GM12878 (cell line): ENCODE results near the gene AGAP1. TPM values are rescaled to one million over a fixed set of nuclear protein-coding genes. Genes with fewer than 3 reads are reported as not detected.

Experiments used
- ATAC-seq: fragments of 200-7000 bp; cut with Tn5 transposase; 3 replicates; pipeline ENCODE4 v1.9.1; 2020; ENCODE audit warnings: mild to moderate bottlenecking, moderate library complexity
- BruUV-seq: library from RNA; stranded (reverse); fragments of 400-500 nt; replicated peaks from 2 replicates; lab custom pipeline; 2021; lab: Mats Ljungman, UMichigan
- CTCF ChIA-PET: fragments of 300-600 bp; sonication (Branson Sonifier 250); formaldehyde crosslinking; extraction: SDS; loops from one replicate; lab custom pipeline; 2021; ENCODE audit warnings: inconsistent platforms; lab: Yijun Ruan, JAX
- POLR2A ChIA-PET: fragments of 350-600 bp; formaldehyde crosslinking; extraction: SDS; loops from one replicate; lab custom pipeline; 2021; ENCODE audit warnings: inconsistent platforms; lab: Charles Lee
- RAD21 ChIA-PET: fragments of 300-600 bp; sonication (Branson Sonifier 250); formaldehyde crosslinking; loops from one replicate; lab custom pipeline; 2023; ENCODE audit warnings: antibody characterized with exemption; ENCODE audit not compliant: unreplicated experiment; lab: Charles Lee
- SMC1A ChIA-PET: fragments of 300-600 bp; sonication (Branson Sonifier 250); formaldehyde crosslinking; loops from one replicate; lab custom pipeline; 2023; ENCODE audit not compliant: unreplicated experiment, uncharacterized antibody; lab: Charles Lee
- DNase-seq: peaks from one replicate; pipeline ENCODE4 v3.0.0-alpha.2; 2011; ENCODE audit warnings: low read depth, low spot score
- FAIRE-seq: peaks from 3 replicates; lab custom pipeline; 2011; peaks lifted over from hg19 to GRCh38; lab: Jason Lieb, UNC
- H2AFZ ChIP-seq: 2 replicates; pipeline ENCODE4 v1.6.0; 2011; ENCODE audit warnings: low read depth, low read length, control low read depth; ENCODE audit not compliant: control insufficient read depth
- H3K27ac ChIP-seq: 2 replicates; pipeline ENCODE4 v1.5.1; 2011; ENCODE audit warnings: control low read depth; ENCODE audit not compliant: control insufficient read depth, insufficient read depth
- H3K27me3 ChIP-seq, 2 experiments: replicated peaks in 1 of 2; 2 replicates each; pipeline versions ENCODE4 v1.6.0 to v1.6.1; 2011; ENCODE audit warnings: low read length in 1 of 2; ENCODE audit not compliant: control insufficient read depth in 2 of 2, insufficient read depth in 2 of 2
- H3K36me3 ChIP-seq, 2 experiments: 2 replicates each; pipeline ENCODE4 v1.5.1; 2011; ENCODE audit warnings: low read length in 1 of 2; ENCODE audit not compliant: control insufficient read depth in 2 of 2, insufficient read depth in 2 of 2
- H3K4me1 ChIP-seq: 2 replicates; pipeline ENCODE4 v1.6.1; 2011; ENCODE audit warnings: mild to moderate bottlenecking, low read length, moderate library complexity, mixed read lengths; ENCODE audit not compliant: control insufficient read depth, insufficient read depth
- H3K4me2 ChIP-seq: 2 replicates; pipeline ENCODE4 v1.6.0; 2011; ENCODE audit warnings: control low read depth; ENCODE audit not compliant: control insufficient read depth, insufficient read depth
- H3K4me3 ChIP-seq: fragments of 200-600 bp; sonication (generic); 2 replicates; pipeline ENCODE4 v1.5.1; 2016
- H3K79me2 ChIP-seq: 2 replicates; pipeline ENCODE4 v1.6.0; 2011; ENCODE audit warnings: low read length; ENCODE audit not compliant: control insufficient read depth, insufficient read depth
- H3K9ac ChIP-seq: 2 replicates; pipeline ENCODE4 v1.8.0; 2011; ENCODE audit warnings: low read length, control low read depth, mixed read lengths; ENCODE audit not compliant: control insufficient read depth, insufficient read depth
- H3K9me3 ChIP-seq: replicated peaks from 3 replicates; pipeline ENCODE4 v1.5.1; 2011; ENCODE audit warnings: mild to moderate bottlenecking, low read length; ENCODE audit not compliant: control insufficient read depth, insufficient read depth
- H4K20me1 ChIP-seq: 2 replicates; pipeline ENCODE4 v1.6.0; 2011; ENCODE audit not compliant: control insufficient read depth, insufficient read depth
- ESRRA ChIP-seq: IDR thresholded peaks from 2 replicates; pipeline ENCODE4 v1.6.1; 2012; ENCODE audit warnings: mild to moderate bottlenecking, low read length, improper control_type of control experiment
- FOS ChIP-seq: IDR thresholded peaks from 3 replicates; pipeline ENCODE4 v1.6.1; 2011; ENCODE audit warnings: borderline replicate concordance; ENCODE audit not compliant: insufficient read length; ENCODE audit errors: extremely low read depth
- GATAD2B ChIP-seq: fragments of 450-650 bp; conservative IDR thresholded peaks from 2 replicates; pipeline ENCODE4 v1.6.1; 2017; ENCODE audit warnings: low read depth, mild to moderate bottlenecking, moderate library complexity
- SUPT20H ChIP-seq: IDR thresholded peaks from 2 replicates; pipeline ENCODE4 v1.6.1; 2011; ENCODE audit warnings: low read depth, mild to moderate bottlenecking, low read length, moderate library complexity, borderline replicate concordance; ENCODE audit not compliant: control insufficient read depth
- ZBED1 ChIP-seq: IDR thresholded peaks from 2 replicates; pipeline ENCODE4 v1.6.1; 2016; ENCODE audit warnings: borderline replicate concordance
- ZBTB4 ChIP-seq: fragments of 450-650 bp; formaldehyde crosslinking; IDR thresholded peaks from 2 replicates; pipeline ENCODE4 v1.4.0; 2022; ENCODE audit warnings: mild to moderate bottlenecking, moderate library complexity
- WGBS: methylation state at CpG from one replicate; pipeline ENCODE4 v1.1.6; 2016; ENCODE audit warnings: low lambda C conversion rate; ENCODE audit not compliant: insufficient replicate concordance, insufficient coverage; ENCODE audit errors: missing lambda C conversion rate; 5-methylcytosine and 5-hydroxymethylcytosine counted together
- in situ Hi-C: fragments of 300-500 bp; cut with MboI; formaldehyde crosslinking; loops from 9 replicates; pipeline ENCODE4 v1.14.3; 2018; ENCODE audit warnings: mixed read lengths
- intact Hi-C: fragments of 100-400 bp; cut with micrococcal nuclease; formaldehyde crosslinking; loops from one replicate; pipeline ENCODE4 v1.14.2; 2022; ENCODE audit not compliant: unreplicated experiment
- polyA plus RNA-seq, 11 experiments: library from polyadenylated mRNA; depleted of rRNA in 4 of 11; unstranded in 6 of 11; stranded (reverse) in 5 of 11; fragments of >200 nt; fragmentation: Nextera tagmentation in 4 of 11; fragmentation: Illumina TruSeq in 1 of 11; extraction: Ambion mirVana in 4 of 11; extraction: Trizol in 1 of 11; gene quantifications; 1 replicate in 1 of 11; 2 replicates in 10 of 11; pipeline versions ENCODE4 v1.2.1 to v1.2.3, GENCODE V29; 2011 to 2016; ENCODE audit warnings: inconsistent platforms in 2 of 11, missing spikeins in 2 of 11, low read depth in 1 of 11
- total RNA-seq, 4 experiments: library from RNA; depleted of rRNA in 3 of 4; stranded (reverse); fragments of >200 nt in 3 of 4; fragmentation: Illumina TruSeq in 1 of 4; extraction: Trizol in 1 of 4; gene quantifications; 2 replicates each; pipeline versions ENCODE4 v1.2.1 to v1.2.3, GENCODE V29; 2013 to 2021
- TF ChIP-seq, protein P1 (sequence below): fragments of 150-350 bp; IDR thresholded peaks from 2 replicates; pipeline ENCODE4 v1.6.1; 2014; ENCODE audit warnings: mild to moderate bottlenecking, low read depth, low read length
- TF ChIP-seq, protein P2 (sequence below): fragments of 450-650 bp; IDR thresholded peaks from 2 replicates; pipeline ENCODE4 v1.6.1; 2014; ENCODE audit warnings: mild to moderate bottlenecking
- TF ChIP-seq, protein P3 (sequence below): fragments of 150-350 bp; IDR thresholded peaks from 2 replicates; pipeline ENCODE4 v1.6.1; 2016; ENCODE audit warnings: low read depth, low read length

Gene AGAP1
- total and polyA plus RNA-seq, 10 of the 15 experiments (the other 5 are each of a cell fraction or from before 2014, with no cell fraction given): 0.05 to 0.15 (median 0.06) TPM; not detected in 7

GRCh38 chr2:235848055-235848454 is 354.2 kb downstream of the AGAP1 start:
- H3K4me2 ChIP-seq: no peak overlapping the region
- H2AFZ ChIP-seq: no peak overlapping the region
- in situ Hi-C loops: no loop called here
- CTCF ChIA-PET: no interaction called here
- SMC1A ChIA-PET: no interaction called here
- H3K9me3 ChIP-seq: no peaks in the 10 kb centered on the region
- no peak overlapping the region for H3K9ac ChIP-seq
- H3K36me3 ChIP-seq: no peaks in the 10 kb centered on the region
- WGBS: 39% methylated on average over 4 of the region's 4 CpGs
- no peak for FAIRE-seq
- BruUV-seq: no TSS peak
- TF ChIP-seq, protein P1, sequence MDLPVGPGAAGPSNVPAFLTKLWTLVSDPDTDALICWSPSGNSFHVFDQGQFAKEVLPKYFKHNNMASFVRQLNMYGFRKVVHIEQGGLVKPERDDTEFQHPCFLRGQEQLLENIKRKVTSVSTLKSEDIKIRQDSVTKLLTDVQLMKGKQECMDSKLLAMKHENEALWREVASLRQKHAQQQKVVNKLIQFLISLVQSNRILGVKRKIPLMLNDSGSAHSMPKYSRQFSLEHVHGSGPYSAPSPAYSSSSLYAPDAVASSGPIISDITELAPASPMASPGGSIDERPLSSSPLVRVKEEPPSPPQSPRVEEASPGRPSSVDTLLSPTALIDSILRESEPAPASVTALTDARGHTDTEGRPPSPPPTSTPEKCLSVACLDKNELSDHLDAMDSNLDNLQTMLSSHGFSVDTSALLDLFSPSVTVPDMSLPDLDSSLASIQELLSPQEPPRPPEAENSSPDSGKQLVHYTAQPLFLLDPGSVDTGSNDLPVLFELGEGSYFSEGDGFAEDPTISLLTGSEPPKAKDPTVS: no peak
- TF ChIP-seq ESRRA: no peak
- TF ChIP-seq ZBTB4 (CRISPR knock-in tag): no peak
- TF ChIP-seq, protein P2, sequence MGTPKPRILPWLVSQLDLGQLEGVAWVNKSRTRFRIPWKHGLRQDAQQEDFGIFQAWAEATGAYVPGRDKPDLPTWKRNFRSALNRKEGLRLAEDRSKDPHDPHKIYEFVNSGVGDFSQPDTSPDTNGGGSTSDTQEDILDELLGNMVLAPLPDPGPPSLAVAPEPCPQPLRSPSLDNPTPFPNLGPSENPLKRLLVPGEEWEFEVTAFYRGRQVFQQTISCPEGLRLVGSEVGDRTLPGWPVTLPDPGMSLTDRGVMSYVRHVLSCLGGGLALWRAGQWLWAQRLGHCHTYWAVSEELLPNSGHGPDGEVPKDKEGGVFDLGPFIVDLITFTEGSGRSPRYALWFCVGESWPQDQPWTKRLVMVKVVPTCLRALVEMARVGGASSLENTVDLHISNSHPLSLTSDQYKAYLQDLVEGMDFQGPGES: no peak
- no peak for TF ChIP-seq FOS
- TF ChIP-seq ZBED1: no peak
- no peak for TF ChIP-seq GATAD2B
- TF ChIP-seq, protein P3, sequence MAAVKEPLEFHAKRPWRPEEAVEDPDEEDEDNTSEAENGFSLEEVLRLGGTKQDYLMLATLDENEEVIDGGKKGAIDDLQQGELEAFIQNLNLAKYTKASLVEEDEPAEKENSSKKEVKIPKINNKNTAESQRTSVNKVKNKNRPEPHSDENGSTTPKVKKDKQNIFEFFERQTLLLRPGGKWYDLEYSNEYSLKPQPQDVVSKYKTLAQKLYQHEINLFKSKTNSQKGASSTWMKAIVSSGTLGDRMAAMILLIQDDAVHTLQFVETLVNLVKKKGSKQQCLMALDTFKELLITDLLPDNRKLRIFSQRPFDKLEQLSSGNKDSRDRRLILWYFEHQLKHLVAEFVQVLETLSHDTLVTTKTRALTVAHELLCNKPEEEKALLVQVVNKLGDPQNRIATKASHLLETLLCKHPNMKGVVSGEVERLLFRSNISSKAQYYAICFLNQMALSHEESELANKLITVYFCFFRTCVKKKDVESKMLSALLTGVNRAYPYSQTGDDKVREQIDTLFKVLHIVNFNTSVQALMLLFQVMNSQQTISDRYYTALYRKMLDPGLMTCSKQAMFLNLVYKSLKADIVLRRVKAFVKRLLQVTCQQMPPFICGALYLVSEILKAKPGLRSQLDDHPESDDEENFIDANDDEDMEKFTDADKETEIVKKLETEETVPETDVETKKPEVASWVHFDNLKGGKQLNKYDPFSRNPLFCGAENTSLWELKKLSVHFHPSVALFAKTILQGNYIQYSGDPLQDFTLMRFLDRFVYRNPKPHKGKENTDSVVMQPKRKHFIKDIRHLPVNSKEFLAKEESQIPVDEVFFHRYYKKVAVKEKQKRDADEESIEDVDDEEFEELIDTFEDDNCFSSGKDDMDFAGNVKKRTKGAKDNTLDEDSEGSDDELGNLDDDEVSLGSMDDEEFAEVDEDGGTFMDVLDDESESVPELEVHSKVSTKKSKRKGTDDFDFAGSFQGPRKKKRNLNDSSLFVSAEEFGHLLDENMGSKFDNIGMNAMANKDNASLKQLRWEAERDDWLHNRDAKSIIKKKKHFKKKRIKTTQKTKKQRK: no peak
- no peak for TF ChIP-seq SUPT20H
- TF ChIP-seq, all 136 proteins: peak for 0
- H3K4me1 ChIP-seq: no peaks in the 10 kb centered on the region
- ChIA-PET POLR2A (no interaction called here), RAD21 (no interaction called here)
- no peaks in the 10 kb centered on the region for H3K79me2 ChIP-seq
- H4K20me1 ChIP-seq: no peaks in the 10 kb centered on the region
- H3K27me3 ChIP-seq: no peaks in the 10 kb centered on the region
- DNase-seq (no peak), ATAC-seq (no peak)
- intact Hi-C loops: no loop called here
- no peak overlapping the region for H3K27ac ChIP-seq
- no peak overlapping the region for H3K4me3 ChIP-seq
